Breast epithelium (tissue), 4 donors: ENCODE results near the gene PDGFB. TPM values are rescaled to one million over a fixed set of nuclear protein-coding genes. Genes with fewer than 3 reads are reported as not detected.

Experiments used
- DNase-seq, 2 donors: peaks; one replicate each; pipeline ENCODE4 v3.0.0-alpha.2; 2019; ENCODE audit warnings: low spot score in 2 of 2
- H3K27ac ChIP-seq, 2 donors: fragments of 200-600 bp; sonication (generic) in 1 of 2; one replicate each; pipeline ENCODE4 v1.5.1; 2016 to 2019; ENCODE audit warnings: mild to moderate bottlenecking in 1 of 2
- H3K27me3 ChIP-seq, 2 donors: fragments of 200-600 bp; sonication (generic) in 1 of 2; one replicate each; pipeline versions ENCODE4 v1.5.1 to v1.6.0; 2017 to 2019; ENCODE audit warnings: control low read depth in 1 of 2, mild to moderate bottlenecking in 1 of 2
- H3K36me3 ChIP-seq: fragments of 200-600 bp; one replicate; pipeline ENCODE4 v1.5.1; 2019
- H3K4me1 ChIP-seq, 2 donors: fragments of 200-600 bp; sonication (generic); one replicate each; pipeline ENCODE4 v1.5.1; 2016 to 2019; ENCODE audit warnings: control low read depth in 1 of 2
- H3K4me3 ChIP-seq, 3 donors: fragments of 200-600 bp; sonication (generic); 1 replicate in 2 of 3; 2 replicates in 1 of 3; pipeline ENCODE4 v1.5.1; 2016 to 2019; ENCODE audit warnings: mild to moderate bottlenecking in 3 of 3, moderate library complexity in 2 of 3
- H3K9me3 ChIP-seq, 2 donors: fragments of 200-600 bp; sonication (generic) in 1 of 2; one replicate each; pipeline ENCODE4 v1.5.1; 2016 to 2019; ENCODE audit warnings: control low read depth in 1 of 2
- POLR2A ChIP-seq: fragments of 450-650 bp; IDR thresholded peaks from one replicate; pipeline ENCODE4 v1.6.1; 2016; ENCODE audit warnings: antibody characterized with exemption, mild to moderate bottlenecking, moderate library complexity
- POLR2AphosphoS5 ChIP-seq, 3 donors: sonication (generic); formaldehyde crosslinking; IDR thresholded peaks; one replicate each; pipeline ENCODE4 v1.6.1; 2017; ENCODE audit warnings: antibody characterized with exemption in 3 of 3
- intact Hi-C: fragments of 100-400 bp; cut with DNase I; formaldehyde crosslinking; loops from one replicate; pipeline ENCODE4 v1.15.1; 2023; ENCODE audit warnings: low total_unique reads
- total RNA-seq, 3 donors: library from RNA; depleted of rRNA; stranded (reverse); fragments of >200 nt; gene quantifications; one replicate each; pipeline ENCODE4 v1.1.0, GENCODE V29; 2016
- TF ChIP-seq, protein P1 (sequence below), 3 donors: fragments of 450-650 bp; IDR thresholded peaks; one replicate each; pipeline ENCODE4 v1.5.1; 2016 to 2017; ENCODE audit warnings: antibody characterized with exemption in 3 of 3, mild to moderate bottlenecking in 3 of 3, moderate library complexity in 3 of 3

PDGFB gene
- total RNA-seq, 3 donors from 2014 or later, result 5.3 to 11.1 (median 8.5) TPM

DNA sequence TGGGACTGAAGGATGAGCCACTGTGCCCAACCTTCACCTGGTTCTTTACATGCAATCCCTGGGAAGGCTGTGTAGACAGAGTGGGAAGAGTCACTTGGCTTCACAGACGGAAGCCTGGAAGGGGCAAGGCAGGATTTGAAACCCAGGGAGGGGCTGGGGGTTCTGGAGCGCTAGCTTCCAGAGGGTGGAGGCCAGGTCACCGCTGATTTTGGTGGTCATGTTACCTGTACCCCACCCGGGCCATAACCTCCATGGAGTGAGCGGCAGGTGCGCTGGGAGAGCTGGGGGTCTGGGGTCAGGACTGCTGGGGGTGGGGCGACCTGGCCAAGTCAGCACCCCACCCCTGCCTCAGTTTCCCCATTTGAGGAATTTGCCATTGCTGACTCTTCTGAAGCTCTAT, 38.3 kb downstream of the PDGFB start:
- Histone ChIP-seq H3K9me3 (no peaks in the 10 kb centered on the region), H3K4me1 (no peaks in the 10 kb centered on the region), H3K27ac (no peak overlapping the region), H3K36me3 (no peaks in the 10 kb centered on the region), H3K4me3 (no peak overlapping the region), H3K27me3 (no peaks in the 10 kb centered on the region)
- intact Hi-C loops, result no loop called here
- no peak for DNase-seq
- TF ChIP-seq, protein P1, sequence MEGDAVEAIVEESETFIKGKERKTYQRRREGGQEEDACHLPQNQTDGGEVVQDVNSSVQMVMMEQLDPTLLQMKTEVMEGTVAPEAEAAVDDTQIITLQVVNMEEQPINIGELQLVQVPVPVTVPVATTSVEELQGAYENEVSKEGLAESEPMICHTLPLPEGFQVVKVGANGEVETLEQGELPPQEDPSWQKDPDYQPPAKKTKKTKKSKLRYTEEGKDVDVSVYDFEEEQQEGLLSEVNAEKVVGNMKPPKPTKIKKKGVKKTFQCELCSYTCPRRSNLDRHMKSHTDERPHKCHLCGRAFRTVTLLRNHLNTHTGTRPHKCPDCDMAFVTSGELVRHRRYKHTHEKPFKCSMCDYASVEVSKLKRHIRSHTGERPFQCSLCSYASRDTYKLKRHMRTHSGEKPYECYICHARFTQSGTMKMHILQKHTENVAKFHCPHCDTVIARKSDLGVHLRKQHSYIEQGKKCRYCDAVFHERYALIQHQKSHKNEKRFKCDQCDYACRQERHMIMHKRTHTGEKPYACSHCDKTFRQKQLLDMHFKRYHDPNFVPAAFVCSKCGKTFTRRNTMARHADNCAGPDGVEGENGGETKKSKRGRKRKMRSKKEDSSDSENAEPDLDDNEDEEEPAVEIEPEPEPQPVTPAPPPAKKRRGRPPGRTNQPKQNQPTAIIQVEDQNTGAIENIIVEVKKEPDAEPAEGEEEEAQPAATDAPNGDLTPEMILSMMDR (IDR thresholded peaks at IDR 0.05), result no peak
- TF ChIP-seq POLR2AphosphoS5 (IDR thresholded peaks at IDR 0.05), result no peak
- TF ChIP-seq POLR2A, result no peak

DNA sequence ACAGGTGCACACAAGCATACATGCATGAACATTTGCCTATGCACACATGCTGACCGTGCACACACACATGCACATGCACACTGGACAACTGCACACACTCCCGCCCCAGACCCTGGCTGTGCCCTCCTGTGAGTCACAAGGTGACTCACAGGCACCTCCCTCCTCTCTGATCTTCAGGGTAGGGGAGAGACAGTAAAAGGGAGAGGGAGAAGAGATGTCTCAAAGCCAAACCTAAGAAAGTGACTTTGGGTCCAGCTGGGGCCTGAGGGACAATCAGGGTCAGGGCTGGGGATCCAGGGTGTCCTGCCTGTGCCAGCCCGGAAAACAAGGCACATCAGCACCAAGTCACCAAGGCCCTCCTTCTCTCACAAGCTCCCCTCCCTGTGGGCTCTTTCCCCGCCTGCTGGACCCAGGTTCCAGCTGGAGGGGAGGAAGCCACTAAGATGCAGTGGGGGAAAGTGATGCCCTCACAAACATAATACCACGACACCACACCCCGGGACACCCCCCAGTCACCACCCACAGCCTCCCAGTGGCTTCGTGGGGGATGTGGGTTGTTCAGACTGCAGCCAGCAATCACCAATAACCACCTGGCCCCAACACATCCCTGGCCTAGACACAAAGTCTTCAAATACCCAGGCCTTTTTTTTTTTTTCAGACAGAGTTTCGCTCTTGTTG, 39.3 kb downstream of the PDGFB start:
- no peak overlapping the region for H3K27ac ChIP-seq
- no peaks in the 10 kb centered on the region for H3K36me3 ChIP-seq
- DNase-seq, result no peak
- intact Hi-C loops, result no loop called here
- no peaks in the 10 kb centered on the region for H3K9me3 ChIP-seq
- H3K4me3 ChIP-seq, result no peak overlapping the region
- no peaks in the 10 kb centered on the region for H3K4me1 ChIP-seq
- TF ChIP-seq, protein P1 (IDR thresholded peaks at IDR 0.05), result no peak
- no peak for TF ChIP-seq POLR2A
- TF ChIP-seq POLR2AphosphoS5 (IDR thresholded peaks at IDR 0.05), result no peak
- no peaks in the 10 kb centered on the region for H3K27me3 ChIP-seq

DNA sequence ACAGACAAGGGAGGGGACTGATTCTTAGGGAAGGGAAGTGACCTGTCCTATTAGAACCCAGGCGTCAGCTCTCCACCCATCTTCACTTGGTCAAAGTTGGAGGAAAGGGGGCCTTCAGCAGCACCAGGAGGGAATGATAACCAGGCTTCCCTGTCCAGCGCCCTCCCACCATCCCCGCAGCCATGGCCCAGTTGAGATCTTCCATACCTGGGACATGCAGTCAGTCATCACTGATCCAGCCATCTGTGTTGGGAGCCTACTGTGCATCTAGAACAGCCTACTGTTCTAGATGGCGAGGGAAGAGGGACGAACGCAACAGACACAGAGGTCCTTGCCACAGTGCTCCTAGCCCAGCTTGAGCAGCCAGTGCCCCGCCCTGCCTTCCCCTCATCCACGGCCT, 40.6 kb downstream of the PDGFB start:
- Histone ChIP-seq H3K27me3 (no peaks in the 10 kb centered on the region), H3K4me3 (no peak overlapping the region), H3K27ac (no peak overlapping the region), H3K9me3 (no peaks in the 10 kb centered on the region), H3K4me1 (no peaks in the 10 kb centered on the region), H3K36me3 (no peaks in the 10 kb centered on the region)
- DNase-seq, result no peak
- TF ChIP-seq, protein P1 (IDR thresholded peaks at IDR 0.05), result no peak
- TF ChIP-seq POLR2A (no peak), POLR2AphosphoS5 (IDR thresholded peaks at IDR 0.05) (no peak)
- intact Hi-C loops, result no loop called here

DNA sequence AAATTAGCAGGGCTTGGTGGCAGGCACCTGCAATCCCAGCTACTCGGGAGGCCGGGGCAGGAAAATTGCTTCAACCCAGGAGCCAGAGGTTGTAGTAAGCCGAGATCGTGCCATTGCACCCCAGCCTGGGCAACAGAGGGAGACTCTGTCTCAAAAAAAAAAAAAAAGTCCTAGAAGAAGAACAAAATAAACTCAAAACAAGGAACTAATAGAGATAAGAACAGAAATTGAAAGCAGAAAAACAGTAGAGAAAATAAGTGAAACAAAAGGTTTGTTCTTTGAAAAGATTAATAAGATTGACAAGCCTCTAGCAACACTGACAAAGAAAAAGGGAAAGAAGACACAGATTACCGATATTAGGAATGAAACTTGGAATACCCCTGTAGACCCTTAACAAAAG, 47.2 kb downstream of the PDGFB start:
- DNase-seq, result no peak
- Histone ChIP-seq H3K36me3 (no peaks in the 10 kb centered on the region), H3K9me3 (no peaks in the 10 kb centered on the region), H3K27ac (no peak overlapping the region), H3K27me3 (no peaks in the 10 kb centered on the region), H3K4me1 (no peaks in the 10 kb centered on the region), H3K4me3 (no peak overlapping the region)
- TF ChIP-seq POLR2A (no peak), POLR2AphosphoS5 (IDR thresholded peaks at IDR 0.05) (no peak)
- TF ChIP-seq, protein P1 (IDR thresholded peaks at IDR 0.05), result no peak
- intact Hi-C loops, result no loop called here

DNA sequence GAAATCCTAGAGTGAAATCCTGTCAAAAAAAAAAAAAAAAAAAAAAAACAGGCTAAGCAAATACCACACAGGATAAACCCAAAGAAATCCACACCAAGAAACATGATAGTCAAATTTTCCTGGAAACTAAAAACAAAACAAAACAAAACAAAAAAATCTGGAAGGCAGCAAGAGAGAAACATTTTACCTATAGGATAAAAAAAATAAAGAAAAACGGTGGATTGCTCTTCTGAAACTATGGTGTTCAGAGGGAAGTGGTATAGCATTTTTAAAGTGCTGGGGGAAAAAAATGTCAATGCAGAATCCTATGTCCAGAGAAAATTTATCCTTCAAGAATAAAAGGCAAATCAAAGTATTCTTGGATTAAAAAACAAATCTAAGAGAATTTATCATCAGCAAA, 50.7 kb downstream of the PDGFB start:
- no peaks in the 10 kb centered on the region for H3K27me3 ChIP-seq
- DNase-seq, result no peak
- no peaks in the 10 kb centered on the region for H3K9me3 ChIP-seq
- H3K4me3 ChIP-seq, result no peak overlapping the region
- H3K27ac ChIP-seq, result no peak overlapping the region
- TF ChIP-seq, protein P1 (IDR thresholded peaks at IDR 0.05), result no peak
- TF ChIP-seq POLR2A (no peak), POLR2AphosphoS5 (IDR thresholded peaks at IDR 0.05) (no peak)
- intact Hi-C loops, result no loop called here
- no peaks in the 10 kb centered on the region for H3K4me1 ChIP-seq
- no peaks in the 10 kb centered on the region for H3K36me3 ChIP-seq
